ENCODE results near the gene TMEM244. TPM values are rescaled to one million over a fixed set of nuclear protein-coding genes. Genes with fewer than 3 reads are reported as not detected.

TMEM244 gene, protein sequence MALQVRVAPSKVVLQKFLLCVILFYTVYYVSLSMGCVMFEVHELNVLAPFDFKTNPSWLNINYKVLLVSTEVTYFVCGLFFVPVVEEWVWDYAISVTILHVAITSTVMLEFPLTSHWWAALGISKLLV
- not detected in 2 replicates for total RNA-seq

DNA sequence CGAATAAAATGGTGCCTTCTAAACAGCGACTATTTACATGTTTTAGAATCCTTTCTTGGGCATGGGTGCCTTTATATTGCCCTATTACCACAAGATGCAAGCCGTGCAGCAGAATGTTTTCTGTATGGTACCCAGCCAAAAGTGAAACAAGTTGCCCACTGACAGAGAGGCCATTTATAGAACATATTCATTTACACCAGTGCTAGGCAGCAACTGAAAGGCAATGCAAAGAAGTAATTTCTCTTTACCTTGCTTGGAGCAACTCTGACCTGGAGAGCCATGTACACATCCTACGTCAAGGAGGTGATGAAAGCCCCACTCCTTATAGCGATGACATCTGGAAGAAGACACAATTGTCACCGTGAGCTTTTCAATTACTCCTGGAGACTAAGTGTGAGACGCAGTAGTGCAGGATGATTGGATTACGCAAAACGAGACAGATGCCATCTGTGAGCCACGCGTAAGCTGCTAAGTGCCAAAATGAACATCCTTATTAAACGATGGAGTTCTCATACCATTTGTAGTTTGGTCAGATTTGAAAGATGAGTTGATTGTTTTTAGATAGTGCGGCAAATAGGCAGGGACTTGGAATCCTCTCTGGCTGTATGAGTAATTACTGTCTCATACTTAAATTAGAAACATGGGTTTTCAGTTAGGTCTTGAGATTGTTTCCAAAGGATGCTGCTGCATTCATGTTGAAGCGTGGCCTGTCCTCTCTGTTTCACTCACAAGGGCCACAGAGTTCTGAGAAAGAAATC, at the start of gene TMEM244:
TMEM244 (minus strand) TSS at position 408 of the 758 bp plus-strand sequence; CDS start at position 281, 127 bp downstream.

Other genes with a start within 250 kb of the TMEM244 start
- gene ARHGAP18, start 151.1 kb downstream of the TMEM244 start, total RNA-seq, result 11.9 and 56.8 TPM in 2 replicates
- gene L3MBTL3, start 157.3 kb upstream of the TMEM244 start, total RNA-seq, result 11.6 and 12.7 TPM in 2 replicates